Epithelial cell of prostate (primary cell): ENCODE data around the gene AGAP2.
A peak's percentile ranks its signal among the peaks of the same experiment; 100 is the strongest.

Experiments used
- DNase-seq: peaks from one replicate; pipeline ENCODE4 v3.0.0-alpha.2; 2011; ENCODE audit warnings: low read depth, low spot score
- H3K27ac ChIP-seq: fragments of 450-650 bp; 2 replicates; pipeline ENCODE4 v1.5.1; 2017; ENCODE audit warnings: mild to moderate bottlenecking

Gene AGAP2

GRCh38 chr12:57769594-57769993 is 31.1 kb upstream of the AGAP2 start:
- no peak overlapping the region for H3K27ac ChIP-seq
- no peak for DNase-seq

GRCh38 chr12:57767876-57768275 is 29.3 kb upstream of the AGAP2 start:
- no peak for DNase-seq
- H3K27ac ChIP-seq = no peak overlapping the region

- H3K27ac ChIP-seq = peak overlapping the region; percentile 78
- no peak for DNase-seq
Observed at GRCh38 chr12:57767305-57767698, 28.8 kb upstream of the AGAP2 start.

GRCh38 chr12:57766464-57767304 is 28.1 kb upstream of the AGAP2 start, which contains the start of gene CYP27B1:
CYP27B1 (minus strand) TSS chr12:57767078; CDS start chr12:57767041, 37 bp downstream.
- no peak for DNase-seq
- peak within 1 kb of the TSS; percentile 78 for H3K27ac ChIP-seq

GRCh38 chr12:57765698-57766463 is 27.3 kb upstream of the AGAP2 start:
- H3K27ac ChIP-seq = peak overlapping the region; percentile 78
- DNase-seq = no peak

- H3K27ac ChIP-seq = peak overlapping the region; percentile 78
- DNase-seq = no peak
Observed at GRCh38 chr12:57765003-57765697, 26.6 kb upstream of the AGAP2 start.

GRCh38 chr12:57764662-57765002 is 26.1 kb upstream of the AGAP2 start:
- no peak for DNase-seq
- H3K27ac ChIP-seq = peak overlapping the region; percentile 78

GRCh38 chr12:57763881-57764661 is 25.5 kb upstream of the AGAP2 start:
- no peak for DNase-seq
- H3K27ac ChIP-seq = peak overlapping the region; percentile 78

GRCh38 chr12:57762463-57762862 is 23.9 kb upstream of the AGAP2 start:
- H3K27ac ChIP-seq = no peak overlapping the region
- DNase-seq = no peak

GRCh38 chr12:57761391-57761998 is 23.0 kb upstream of the AGAP2 start:
- DNase-seq = no peak
- H3K27ac ChIP-seq = no peak overlapping the region

GRCh38 chr12:57760347-57760982 is 21.9 kb upstream of the AGAP2 start:
- DNase-seq = no peak
- H3K27ac ChIP-seq = no peak overlapping the region

GRCh38 chr12:57759360-57759980 is 20.9 kb upstream of the AGAP2 start:
- no peak overlapping the region for H3K27ac ChIP-seq
- DNase-seq = no peak

GRCh38 chr12:57758552-57759359 is 20.2 kb upstream of the AGAP2 start:
- no peak for DNase-seq
- H3K27ac ChIP-seq = no peak overlapping the region

- DNase-seq = no peak
- no peak overlapping the region for H3K27ac ChIP-seq
Observed at GRCh38 chr12:57757771-57758170, 19.2 kb upstream of the AGAP2 start.

GRCh38 chr12:57756406-57757341 is 18.1 kb upstream of the AGAP2 start:
- DNase-seq = no peak
- H3K27ac ChIP-seq = no peak overlapping the region

- peak overlapping the region; percentile 52 for H3K27ac ChIP-seq
- DNase-seq = no peak
Observed at GRCh38 chr12:57755454-57756372, 17.2 kb upstream of the AGAP2 start.
